PFSK-1 (cell line): ENCODE results near the gene NEDD4L.

Experiments used
- FOXP2 ChIP-seq: optimal IDR thresholded peaks from 2 replicates; pipeline ENCODE3; 2011; ENCODE audit warnings: borderline replicate concordance, control low read depth, inconsistent platforms; ENCODE audit not compliant: insufficient read depth; ENCODE audit errors: extremely low read length, extremely low read depth
- POLR2AphosphoS5 ChIP-seq: IDR thresholded peaks from 2 replicates; pipeline ENCODE4 v1.6.1; 2012; ENCODE audit warnings: low read depth, mild to moderate bottlenecking, control low read depth, low read length, moderate library complexity
- SIN3A ChIP-seq: IDR thresholded peaks from 2 replicates; pipeline ENCODE4 v1.6.1; 2012; ENCODE audit warnings: mild to moderate bottlenecking, low read length, moderate library complexity, borderline replicate concordance; ENCODE audit not compliant: insufficient read depth
- TAF1 ChIP-seq: IDR thresholded peaks from 2 replicates; pipeline ENCODE4 v1.6.1; 2012; ENCODE audit warnings: low read length, control low read depth, borderline replicate concordance; ENCODE audit not compliant: insufficient read depth
- TF ChIP-seq, protein P1 (sequence below), 2 experiments: IDR thresholded peaks; 2 replicates each; pipeline versions ENCODE4 v1.6.1 to v1.8.0; 2011 to 2012; ENCODE audit warnings: low read depth in 2 of 2, low read length in 2 of 2, control low read depth in 1 of 2, inconsistent platforms in 1 of 2, mild to moderate bottlenecking in 1 of 2, moderate library complexity in 1 of 2; ENCODE audit not compliant: insufficient read depth in 1 of 2

The NEDD4L gene

DNA sequence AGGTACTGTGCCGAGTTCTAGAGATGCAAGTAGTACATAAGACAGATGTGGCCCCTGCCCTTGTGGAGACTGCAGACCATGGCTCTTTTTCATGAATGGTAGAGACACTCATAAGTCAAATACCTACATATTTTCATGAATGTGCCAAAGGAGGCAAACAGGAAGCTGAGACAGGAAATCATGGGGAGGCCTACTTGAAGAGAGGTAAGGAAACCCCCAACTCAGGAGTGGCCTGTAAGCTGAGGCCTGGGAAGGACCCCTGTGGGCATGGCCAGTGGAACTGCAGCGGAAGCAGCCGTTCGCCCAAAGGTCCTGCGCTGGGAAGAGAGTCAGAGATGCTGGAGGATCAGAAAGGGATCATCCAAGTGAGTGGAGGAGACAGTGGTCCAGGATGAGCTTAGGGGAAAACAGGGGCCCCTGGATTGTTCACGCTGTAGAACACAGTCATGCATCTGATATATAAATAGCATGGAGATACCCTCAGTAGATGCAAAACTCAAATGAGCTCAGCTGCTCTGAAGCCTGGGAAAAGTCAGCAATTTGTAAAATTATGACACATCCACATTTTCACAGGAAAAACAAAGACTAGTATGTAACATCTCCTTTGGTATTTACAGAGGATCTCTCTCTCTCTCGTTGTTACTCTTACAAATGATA lies 228.9 kb downstream of the NEDD4L start:
- TF ChIP-seq TAF1 (no peak), POLR2AphosphoS5 (no peak), FOXP2 (no peak), SIN3A (no peak)
- TF ChIP-seq, protein P1, sequence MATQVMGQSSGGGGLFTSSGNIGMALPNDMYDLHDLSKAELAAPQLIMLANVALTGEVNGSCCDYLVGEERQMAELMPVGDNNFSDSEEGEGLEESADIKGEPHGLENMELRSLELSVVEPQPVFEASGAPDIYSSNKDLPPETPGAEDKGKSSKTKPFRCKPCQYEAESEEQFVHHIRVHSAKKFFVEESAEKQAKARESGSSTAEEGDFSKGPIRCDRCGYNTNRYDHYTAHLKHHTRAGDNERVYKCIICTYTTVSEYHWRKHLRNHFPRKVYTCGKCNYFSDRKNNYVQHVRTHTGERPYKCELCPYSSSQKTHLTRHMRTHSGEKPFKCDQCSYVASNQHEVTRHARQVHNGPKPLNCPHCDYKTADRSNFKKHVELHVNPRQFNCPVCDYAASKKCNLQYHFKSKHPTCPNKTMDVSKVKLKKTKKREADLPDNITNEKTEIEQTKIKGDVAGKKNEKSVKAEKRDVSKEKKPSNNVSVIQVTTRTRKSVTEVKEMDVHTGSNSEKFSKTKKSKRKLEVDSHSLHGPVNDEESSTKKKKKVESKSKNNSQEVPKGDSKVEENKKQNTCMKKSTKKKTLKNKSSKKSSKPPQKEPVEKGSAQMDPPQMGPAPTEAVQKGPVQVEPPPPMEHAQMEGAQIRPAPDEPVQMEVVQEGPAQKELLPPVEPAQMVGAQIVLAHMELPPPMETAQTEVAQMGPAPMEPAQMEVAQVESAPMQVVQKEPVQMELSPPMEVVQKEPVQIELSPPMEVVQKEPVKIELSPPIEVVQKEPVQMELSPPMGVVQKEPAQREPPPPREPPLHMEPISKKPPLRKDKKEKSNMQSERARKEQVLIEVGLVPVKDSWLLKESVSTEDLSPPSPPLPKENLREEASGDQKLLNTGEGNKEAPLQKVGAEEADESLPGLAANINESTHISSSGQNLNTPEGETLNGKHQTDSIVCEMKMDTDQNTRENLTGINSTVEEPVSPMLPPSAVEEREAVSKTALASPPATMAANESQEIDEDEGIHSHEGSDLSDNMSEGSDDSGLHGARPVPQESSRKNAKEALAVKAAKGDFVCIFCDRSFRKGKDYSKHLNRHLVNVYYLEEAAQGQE (IDR thresholded peaks at IDR 0.05; ENCODE audit: insufficient read depth in 1 of 2, low read depth in 2 of 2, low read length in 2 of 2) = no peak

DNA sequence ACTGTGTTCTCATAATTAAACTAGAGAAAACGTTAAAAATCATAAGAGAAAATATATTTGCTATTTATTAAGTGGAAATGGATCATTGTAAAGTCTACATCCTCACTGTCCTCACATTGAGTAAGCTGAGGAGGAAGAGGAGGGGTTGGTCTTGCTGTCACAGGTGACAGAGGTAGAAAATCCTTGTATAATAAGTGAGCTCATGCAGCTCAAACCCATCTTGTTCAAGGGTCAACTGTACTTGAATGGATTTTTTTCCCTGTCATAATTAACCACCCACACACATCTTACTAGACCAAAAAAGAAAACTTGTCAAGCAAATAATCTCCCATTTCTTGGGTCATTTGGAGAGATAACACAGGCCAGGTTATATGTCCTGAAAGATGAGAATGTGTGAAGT lies 231.2 kb downstream of the NEDD4L start:
- TF ChIP-seq, protein P1 (IDR thresholded peaks at IDR 0.05; ENCODE audit: insufficient read depth in 1 of 2, low read depth in 2 of 2, low read length in 2 of 2) = no peak
- TF ChIP-seq POLR2AphosphoS5 (no peak), SIN3A (no peak), FOXP2 (no peak), TAF1 (no peak)

DNA sequence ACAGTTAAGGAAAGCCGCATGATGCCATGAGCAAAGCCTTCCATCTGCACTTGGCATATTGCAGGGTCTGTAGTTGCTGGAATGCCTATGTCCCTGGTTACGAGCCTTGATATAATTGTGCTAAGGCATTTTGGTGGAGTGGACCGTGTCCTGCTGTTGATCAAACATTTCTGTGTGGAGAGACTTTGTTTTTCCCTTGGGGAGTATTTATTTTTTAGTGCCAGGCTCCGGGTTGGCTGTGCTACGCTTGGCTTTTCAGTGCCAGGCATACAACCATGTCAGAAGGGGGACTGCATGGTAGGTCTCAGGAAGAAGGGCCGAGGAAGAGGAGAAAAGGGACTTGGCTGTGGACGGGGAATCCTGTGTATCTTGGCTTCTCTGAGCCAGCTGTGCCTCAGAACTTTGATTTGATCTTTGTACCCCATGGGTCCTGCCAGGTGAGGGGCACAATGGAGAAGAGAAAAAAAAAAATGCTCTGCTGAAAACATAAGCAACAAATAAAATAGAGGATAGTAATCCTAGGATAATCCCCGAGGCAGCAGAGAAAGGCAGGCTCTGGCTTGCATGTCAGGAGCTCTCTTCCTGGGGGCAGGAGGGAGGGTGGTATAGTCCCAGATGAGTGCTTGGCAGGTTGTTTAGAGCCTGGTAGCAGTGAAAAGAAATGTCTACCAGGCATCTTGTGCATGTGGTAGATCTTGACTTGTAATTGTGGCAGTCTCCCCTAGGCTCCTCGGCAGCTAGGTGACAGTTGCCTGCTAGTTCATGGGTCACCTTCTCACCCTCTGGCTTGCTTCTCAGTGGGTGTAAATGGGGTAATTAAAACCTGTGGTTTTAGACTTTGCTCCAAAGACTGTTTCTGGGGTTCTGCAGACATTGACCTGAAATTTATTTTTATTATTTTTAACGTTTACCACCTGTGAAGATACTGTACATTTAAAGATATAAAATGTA lies 233.0 kb downstream of the NEDD4L start:
- TF ChIP-seq SIN3A = no peak
- no peak for TF ChIP-seq FOXP2
- no peak for TF ChIP-seq TAF1
- TF ChIP-seq, protein P1 (IDR thresholded peaks at IDR 0.05; ENCODE audit: insufficient read depth in 1 of 2, low read depth in 2 of 2, low read length in 2 of 2) = no peak
- no peak for TF ChIP-seq POLR2AphosphoS5

DNA sequence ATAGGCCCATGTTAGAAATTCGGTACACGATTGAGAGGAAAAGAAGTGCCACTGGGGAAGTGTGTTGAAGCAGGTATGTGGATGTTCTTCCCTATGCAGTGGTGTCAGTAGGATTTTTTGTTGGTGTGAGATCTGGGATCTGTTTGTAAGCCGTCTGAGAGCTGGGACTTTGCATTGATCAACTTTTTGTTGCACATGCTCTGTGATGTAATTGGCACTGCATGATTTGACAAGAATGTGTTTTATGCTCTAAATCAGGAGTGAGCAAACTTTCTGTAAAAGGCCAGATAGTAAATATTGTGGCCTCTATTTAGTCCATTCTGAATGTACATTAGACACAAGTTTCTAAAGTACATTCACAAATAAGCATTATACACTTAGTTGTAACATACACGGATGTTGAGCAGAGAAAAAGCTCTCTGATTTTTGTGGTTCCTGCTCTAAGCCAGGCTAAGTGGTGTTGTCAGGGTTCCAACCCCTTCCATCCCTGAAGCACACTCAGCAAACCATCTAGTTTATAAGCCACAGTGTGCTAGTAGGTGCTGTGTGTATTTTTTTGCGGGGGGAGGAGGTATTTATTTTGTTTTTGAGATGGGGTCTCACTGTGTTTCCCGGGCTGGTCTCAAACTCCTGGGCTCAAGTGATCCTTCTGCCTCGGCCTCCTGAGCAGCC lies 235.6 kb downstream of the NEDD4L start:
- TF ChIP-seq FOXP2 (no peak), TAF1 (no peak), SIN3A (no peak), POLR2AphosphoS5 (no peak)
- TF ChIP-seq, protein P1 (IDR thresholded peaks at IDR 0.05; ENCODE audit: insufficient read depth in 1 of 2, low read depth in 2 of 2, low read length in 2 of 2) = no peak
